ENCODE data around the gene MXD3.

- TF ChIP-seq GATA2 (IDR thresholded peaks at IDR 0.05; ENCODE audit: low read depth, low read length) = no peak
- no peak for TF ChIP-seq GATA3 (IDR thresholded peaks at IDR 0.05; ENCODE audit: low read depth, low read length)
Observed at GRCh38 chr5:177304392-177305119, 7.1 kb downstream of the MXD3 start.

All from SH-SY5Y (cell line).